ENCODE measurements around the gene DCST2.

DNA sequence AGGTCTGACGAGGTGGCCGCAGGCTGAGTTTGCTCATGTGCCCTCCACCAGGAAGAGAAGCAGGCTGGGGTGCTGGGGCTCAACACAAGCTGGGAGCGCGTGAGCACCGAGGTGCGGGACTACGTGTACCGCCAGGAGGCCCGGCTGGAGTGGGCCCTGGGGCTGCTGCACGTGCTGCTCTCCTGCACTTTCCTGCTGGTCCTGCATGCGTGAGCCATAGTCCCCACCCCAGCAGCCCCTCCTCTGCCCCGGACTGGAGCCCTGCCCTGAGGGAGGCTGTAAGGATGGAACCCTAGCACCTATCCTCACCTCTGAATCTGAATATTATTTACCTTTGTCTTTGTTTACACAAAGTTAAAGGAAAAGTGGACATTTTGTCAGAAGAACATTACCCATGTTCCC lies 9.7 kb upstream of the DCST2 start:
- no peak for TF ChIP-seq POLR2A (IDR thresholded peaks at IDR 0.05)
- TF ChIP-seq, protein P1, sequence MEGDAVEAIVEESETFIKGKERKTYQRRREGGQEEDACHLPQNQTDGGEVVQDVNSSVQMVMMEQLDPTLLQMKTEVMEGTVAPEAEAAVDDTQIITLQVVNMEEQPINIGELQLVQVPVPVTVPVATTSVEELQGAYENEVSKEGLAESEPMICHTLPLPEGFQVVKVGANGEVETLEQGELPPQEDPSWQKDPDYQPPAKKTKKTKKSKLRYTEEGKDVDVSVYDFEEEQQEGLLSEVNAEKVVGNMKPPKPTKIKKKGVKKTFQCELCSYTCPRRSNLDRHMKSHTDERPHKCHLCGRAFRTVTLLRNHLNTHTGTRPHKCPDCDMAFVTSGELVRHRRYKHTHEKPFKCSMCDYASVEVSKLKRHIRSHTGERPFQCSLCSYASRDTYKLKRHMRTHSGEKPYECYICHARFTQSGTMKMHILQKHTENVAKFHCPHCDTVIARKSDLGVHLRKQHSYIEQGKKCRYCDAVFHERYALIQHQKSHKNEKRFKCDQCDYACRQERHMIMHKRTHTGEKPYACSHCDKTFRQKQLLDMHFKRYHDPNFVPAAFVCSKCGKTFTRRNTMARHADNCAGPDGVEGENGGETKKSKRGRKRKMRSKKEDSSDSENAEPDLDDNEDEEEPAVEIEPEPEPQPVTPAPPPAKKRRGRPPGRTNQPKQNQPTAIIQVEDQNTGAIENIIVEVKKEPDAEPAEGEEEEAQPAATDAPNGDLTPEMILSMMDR (IDR thresholded peaks at IDR 0.05): no peak
